Measurements from ENCODE around the gene APOD.
A peak's percentile ranks its signal among the peaks of the same experiment; 100 is the strongest.

APOD gene

DNA sequence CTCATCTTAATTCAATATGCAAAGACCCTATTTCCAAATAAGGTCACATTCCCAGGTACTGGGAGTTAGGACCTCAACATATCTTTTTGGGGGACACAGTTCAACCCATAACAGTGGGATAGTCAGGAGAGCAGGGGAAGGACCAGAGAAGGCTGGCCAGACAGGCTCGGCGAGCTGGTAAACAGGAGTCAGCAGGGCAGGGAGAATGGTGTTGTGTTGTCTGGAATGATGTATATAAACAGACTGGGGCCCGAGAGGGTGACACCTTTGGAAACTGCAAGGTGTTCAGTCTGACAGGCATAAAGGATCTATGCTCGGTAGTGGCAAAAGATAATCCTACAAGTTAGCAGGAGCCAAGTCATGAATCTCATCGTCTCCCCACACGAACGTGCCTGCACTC, 30.5 kb downstream of the APOD start:
- DNase-seq (ENCODE audit: low read depth) = no peak

DNA sequence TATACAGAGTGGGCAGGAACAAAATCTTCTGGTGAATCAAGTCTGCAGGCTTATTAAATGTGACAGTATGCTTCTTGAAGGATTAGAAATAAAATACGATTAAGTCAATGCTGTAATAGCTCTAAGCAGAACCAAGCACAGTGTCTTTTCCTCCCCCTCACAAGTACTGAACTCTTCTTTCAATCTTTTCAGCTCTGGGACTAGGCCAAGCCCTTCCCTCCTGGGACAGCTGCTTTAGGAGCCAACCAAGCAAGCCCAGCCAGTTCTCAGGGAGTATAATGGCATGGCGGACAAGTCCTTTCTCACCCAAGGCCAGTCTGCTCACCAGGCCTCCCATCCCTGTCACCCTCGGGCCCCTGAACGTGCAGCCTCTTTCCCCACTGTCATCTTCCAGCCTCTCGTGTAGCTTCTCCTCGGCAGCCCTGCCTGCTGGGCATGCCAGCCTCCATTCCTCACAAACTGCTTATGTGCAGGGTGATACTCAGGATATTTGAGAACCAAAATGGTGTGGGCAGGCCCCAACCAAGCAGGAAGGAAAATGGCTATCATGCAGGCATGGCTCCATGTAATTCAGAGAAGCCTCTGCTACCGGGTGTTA, 32.3 kb downstream of the APOD start:
- DNase-seq (ENCODE audit: low read depth) = peak; percentile 13

- no peak for DNase-seq (ENCODE audit: low read depth)
Observed at GRCh38 chr3:195550723-195551122, 33.0 kb downstream of the APOD start.

DNA sequence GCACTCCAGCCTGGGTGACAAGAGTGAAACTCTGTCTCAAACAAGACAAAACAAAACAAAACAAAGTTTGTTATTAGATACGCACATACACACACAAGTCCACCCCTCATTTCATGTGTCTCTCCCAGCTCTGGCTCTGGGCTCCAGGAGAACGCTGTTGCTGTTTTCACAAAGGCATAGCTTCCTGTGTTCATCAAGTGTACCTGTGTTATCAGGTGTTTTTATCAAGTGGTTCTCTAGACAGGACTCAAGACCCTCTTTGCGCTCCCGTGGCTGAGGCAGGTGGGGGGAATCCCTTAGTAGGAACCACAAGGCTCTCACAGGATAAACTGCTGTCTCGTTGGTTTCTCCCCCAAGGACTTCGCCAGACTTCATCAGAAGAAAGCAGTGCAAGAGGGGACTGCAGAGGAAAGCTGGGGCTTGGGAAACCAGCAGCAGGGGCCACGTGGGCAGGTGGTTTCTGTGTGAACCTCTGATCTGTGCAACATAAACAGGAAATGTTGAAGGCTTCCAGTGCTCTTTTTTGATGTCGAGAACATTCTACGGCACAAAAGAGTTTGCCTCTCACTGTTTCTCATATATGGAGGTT, 33.7 kb downstream of the APOD start:
- no peak for DNase-seq (ENCODE audit: low read depth)

GRCh38 chr3:195548987-195549386, 34.8 kb downstream of the APOD start:
- DNase-seq (ENCODE audit: low read depth) = no peak

- DNase-seq (ENCODE audit: low read depth) = no peak
Observed at GRCh38 chr3:195548501-195548900, 35.2 kb downstream of the APOD start.

GRCh38 chr3:195548006-195548405, 35.7 kb downstream of the APOD start:
- DNase-seq (ENCODE audit: low read depth) = no peak

GRCh38 chr3:195546130-195546560, 37.6 kb downstream of the APOD start:
- peak; percentile 85 for DNase-seq (ENCODE audit: low read depth)

DNA sequence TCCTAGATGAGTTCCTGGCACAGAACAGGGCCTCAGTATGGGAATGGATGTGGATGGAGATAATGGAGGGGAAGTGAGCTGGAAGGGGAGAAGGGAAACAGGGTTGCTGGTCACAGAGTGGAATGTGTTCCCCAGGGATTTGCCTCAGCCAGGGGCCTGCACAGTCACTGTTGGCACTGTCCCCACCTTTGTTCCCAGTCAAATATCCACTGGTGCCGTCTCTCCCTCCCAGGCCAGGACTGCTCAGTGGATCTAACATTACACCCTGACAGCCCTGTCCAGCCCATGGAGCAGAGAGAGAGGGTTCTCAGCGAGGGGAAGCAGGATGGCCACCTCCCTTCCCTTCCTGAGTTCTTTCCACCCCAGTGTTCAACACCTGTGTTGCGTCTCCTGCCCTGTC, 39.1 kb downstream of the APOD start:
- DNase-seq (ENCODE audit: low read depth) = no peak

DNA sequence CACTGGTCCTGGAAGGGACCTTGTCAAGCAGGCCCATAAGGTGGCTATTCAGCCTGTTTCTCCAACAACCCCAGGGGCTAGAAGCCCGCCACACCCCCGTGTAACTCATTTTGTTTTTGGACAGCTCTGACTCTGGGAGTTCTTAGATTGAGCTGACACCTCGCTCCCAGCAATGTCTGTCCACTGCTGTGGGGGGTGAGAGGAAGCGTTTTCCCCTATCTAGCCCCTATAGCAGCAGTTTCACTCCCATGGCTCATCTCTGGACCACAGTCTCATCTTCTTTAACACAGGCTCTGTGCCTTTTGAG, 39.6 kb downstream of the APOD start:
- no peak for DNase-seq (ENCODE audit: low read depth)

GRCh38 chr3:195543500-195544229, 40.1 kb downstream of the APOD start:
- peak; percentile 22 for DNase-seq (ENCODE audit: low read depth)

GRCh38 chr3:195542698-195543499, 40.8 kb downstream of the APOD start, which contains the start of gene PPP1R2:
Gene PPP1R2, minus strand, starts transcription at chr3:195543325. Its CDS starts 300 bp downstream, at chr3:195543025.
- peak; percentile 91 for DNase-seq (ENCODE audit: low read depth)

DNA sequence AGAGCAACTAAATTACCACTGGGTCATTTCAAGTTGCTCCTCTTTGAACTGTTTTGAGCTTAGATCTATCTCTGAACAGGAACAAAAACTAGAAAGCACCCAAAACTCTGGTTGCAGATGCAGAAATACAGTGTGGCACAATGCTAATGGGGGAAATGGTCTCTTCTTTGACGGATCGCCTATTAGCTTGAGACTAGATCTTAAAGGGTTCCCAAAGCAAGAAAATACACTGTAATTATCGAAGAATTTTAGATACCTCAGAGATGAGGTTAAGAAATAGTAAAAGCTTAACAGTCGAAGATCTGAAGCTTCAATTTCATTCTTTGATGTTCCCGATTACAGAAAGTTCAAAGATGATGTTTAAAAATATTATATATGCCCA, 41.4 kb downstream of the APOD start:
- peak; percentile 30 for DNase-seq (ENCODE audit: low read depth)

DNA sequence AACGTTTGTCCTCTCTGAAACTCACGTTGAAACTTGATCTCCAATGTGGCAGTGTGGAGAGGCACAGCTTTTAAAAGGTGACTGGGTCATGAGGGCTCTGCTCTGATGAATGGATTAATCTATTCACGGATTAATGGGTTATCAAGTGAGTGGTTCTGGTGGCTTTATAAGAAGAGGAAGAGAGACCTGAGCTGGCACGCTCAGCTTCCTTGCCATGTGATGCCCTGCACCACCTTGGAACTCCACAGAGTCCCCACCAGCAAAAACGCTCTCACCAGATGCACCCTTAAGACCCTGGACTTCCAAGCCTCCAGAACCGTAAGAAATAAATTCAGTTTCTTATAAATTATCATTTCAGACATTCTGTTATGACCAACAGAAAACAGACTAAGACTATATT, 43.2 kb downstream of the APOD start:
- DNase-seq (ENCODE audit: low read depth) = no peak

DNA sequence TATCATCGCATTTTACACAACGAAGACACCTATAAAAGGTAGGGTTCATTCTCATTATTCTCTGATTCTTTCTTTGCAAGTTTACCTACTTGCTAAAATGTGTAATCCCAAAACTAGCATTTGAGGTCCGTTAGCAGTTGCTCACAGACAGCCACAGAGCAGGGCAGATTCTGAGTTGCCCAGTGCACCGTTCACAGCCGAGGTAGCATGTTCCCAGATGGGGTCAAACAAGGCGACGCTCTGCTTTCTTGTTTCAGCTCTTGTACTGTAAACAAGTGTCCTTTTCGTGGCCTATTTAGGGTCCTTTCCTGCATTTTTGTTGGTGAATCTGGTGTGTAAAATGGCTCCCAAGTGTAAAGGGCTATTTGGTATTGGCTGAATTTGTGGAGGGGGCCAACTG, 43.7 kb downstream of the APOD start:
- DNase-seq (ENCODE audit: low read depth) = no peak

GRCh38 chr3:195539479-195539878, 44.3 kb downstream of the APOD start:
- DNase-seq (ENCODE audit: low read depth) = no peak

DNA sequence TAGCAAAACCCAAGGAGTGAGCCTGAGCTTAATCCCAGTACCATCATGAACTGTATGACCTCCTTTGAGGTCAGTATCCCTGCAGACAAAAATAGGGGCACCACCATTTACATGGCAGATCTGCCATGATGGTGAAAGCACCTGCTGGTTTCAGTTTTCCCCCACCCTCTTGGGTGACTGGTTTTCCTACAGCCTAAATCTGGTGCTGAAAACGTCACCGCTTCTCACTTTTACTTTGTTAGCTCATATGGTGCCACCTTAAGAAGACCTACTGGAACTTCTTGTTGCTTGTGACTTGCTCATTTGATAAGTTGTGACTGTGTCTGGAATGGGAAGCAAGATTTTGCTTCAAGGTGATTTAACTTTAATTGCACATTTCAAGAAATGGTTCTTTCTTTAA, 45.7 kb downstream of the APOD start:
- no peak for DNase-seq (ENCODE audit: low read depth)

- no peak for DNase-seq (ENCODE audit: low read depth)
Observed at GRCh38 chr3:195535293-195535692, 48.4 kb downstream of the APOD start.

DNA sequence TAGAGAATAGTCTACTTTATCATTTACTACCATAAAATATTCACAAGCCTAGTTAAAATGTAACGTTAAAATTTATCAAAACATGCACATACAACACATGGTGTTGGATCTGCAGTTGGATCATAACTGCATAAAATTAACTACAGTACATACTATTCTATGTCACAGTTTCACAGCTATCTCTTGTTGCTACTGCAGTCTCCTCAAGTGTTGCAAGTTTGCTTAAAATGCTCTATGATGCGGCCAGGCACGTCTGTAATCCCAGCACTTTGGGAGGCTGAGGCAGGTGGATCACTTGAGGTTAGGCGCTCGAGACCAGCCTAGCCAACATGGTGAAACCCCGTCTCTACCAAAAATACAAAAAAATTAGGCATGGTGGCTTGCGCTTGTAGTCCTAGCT, 50.9 kb downstream of the APOD start:
- DNase-seq (ENCODE audit: low read depth) = no peak

DNA sequence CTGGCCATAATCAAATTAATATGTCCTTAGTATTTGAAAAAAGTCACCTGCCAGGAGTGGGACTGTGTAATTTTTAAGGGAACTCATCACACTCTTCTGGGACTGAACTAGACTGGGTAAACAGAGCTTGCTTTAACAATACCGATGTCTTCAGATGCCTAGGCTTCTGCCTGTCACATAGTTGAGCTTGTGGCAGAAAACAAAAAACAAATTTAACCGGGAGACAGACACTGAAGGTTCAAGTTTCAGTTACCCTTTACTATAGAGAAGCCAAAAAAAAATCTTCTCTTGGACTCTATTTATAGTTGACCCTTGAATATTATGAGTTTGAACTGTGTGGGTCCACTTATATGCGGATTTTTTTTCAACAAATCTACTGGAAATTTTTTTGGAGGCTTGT, 51.4 kb downstream of the APOD start:
- no peak for DNase-seq (ENCODE audit: low read depth)

DNA sequence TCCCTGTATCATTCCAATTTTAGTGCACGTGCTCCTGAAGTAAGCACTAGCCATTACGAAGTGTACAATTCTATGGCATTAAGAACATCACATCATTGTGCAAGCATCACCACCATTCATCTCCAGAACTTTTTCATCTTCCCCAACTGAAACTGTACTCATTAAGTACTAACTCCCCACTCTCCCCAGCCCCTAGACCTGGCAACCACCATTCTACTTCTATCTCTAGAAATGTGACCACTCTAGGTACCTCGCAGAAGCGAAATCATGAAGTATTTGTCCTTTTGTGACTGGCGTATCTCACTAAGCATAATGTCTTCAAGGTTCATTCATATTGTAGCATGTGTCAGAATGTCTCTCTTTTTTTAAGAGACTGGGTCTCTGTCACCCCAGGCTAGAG, 52.1 kb downstream of the APOD start:
- DNase-seq (ENCODE audit: low read depth) = no peak

DNA sequence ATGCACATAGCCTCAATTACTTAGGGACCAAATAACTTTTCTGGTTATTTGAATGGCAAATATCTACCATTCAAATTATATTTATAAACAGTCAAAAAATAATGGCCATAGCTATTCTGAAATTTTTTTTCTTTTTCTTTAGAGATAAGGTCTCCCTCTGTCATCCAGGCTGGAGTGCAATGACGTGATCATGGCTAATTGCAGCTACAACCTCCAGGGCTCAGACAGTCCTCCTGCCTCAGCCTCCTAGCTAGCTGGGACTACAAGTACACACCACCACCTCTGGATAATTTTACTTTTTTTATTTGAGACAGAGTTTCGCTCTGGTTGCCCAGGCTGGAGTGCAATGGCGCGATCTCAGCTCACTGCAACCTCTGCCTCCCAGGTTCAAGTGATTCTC, 57.2 kb downstream of the APOD start:
- no peak for DNase-seq (ENCODE audit: low read depth)
